Gastroesophageal sphincter (tissue), 3 donors: ENCODE data around the gene IER3.
A peak's percentile ranks its signal among the peaks of the same experiment; 100 is the strongest.

Experiments used
- CTCF ChIP-seq, 4 experiments: fragments of 200-600 bp in 2 of 4; fragments of 450-650 bp in 2 of 4; sonication (generic) in 1 of 4; IDR thresholded peaks; one replicate each; pipeline ENCODE4 v1.5.1; 2017 to 2019; ENCODE audit warnings: antibody characterized with exemption in 4 of 4, mild to moderate bottlenecking in 2 of 4, moderate library complexity in 2 of 4
- EP300 ChIP-seq: sonication (generic); formaldehyde crosslinking; IDR thresholded peaks from one replicate; pipeline ENCODE4 v1.6.1; 2017; ENCODE audit warnings: antibody characterized with exemption, mild to moderate bottlenecking
- POLR2AphosphoS5 ChIP-seq: sonication (generic); formaldehyde crosslinking; IDR thresholded peaks from one replicate; pipeline ENCODE4 v1.6.1; 2017; ENCODE audit warnings: antibody characterized with exemption

DNA sequence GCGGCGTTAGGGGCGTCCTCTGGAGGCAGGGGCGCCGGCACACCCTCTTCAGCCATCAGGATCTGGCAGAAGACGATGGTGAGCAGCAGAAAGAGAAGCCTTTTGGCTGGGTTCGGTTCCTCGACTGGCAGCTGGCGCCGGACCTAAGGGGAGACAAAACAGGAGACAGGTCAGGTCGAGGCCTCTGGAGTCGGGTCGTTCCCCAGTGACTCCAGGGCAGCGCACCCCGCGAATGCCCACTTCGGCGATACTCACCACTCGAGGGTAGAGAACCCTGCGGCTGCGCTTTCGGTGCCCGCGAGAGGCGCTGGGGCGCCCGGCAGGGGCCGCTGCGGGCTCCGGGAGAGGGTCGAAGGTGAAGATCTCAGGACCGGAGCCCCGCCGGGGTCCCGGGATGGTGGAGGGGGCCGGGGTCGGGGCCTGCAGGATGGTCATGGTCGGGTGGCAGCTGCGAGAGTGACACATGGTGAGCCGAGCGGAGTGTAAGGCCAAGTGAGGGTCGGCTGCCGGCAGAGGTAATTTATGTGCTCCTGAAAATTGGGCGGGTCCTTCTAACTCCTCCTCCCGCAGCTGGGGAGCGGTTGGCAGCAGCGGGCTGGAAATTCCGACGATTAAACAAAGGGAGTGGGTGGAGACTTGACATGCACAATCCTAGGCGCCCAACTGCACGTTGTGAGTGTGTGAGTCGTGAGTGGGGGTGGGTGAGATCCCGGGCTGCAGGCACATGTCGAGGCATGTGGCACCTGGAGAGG is at the start of gene IER3:
- peak in 3 of 4 experiments; percentile 72 to 87 (median 80) for TF ChIP-seq CTCF (IDR thresholded peaks at IDR 0.05)
- no peak for TF ChIP-seq EP300
- peak; percentile 93 for TF ChIP-seq POLR2AphosphoS5
